Neural progenitor cell (in vitro differentiated cells): ENCODE results near the gene SPEF1. TPM values are rescaled to one million over a fixed set of nuclear protein-coding genes. Genes with fewer than 3 reads are reported as not detected.

Source experiments
- DNase-seq: peaks from one replicate; pipeline ENCODE4 v3.0.0-alpha.2; 2016; ENCODE audit warnings: low spot score
- H2AFZ ChIP-seq: fragments of 200-600 bp; sonication (generic); replicated peaks from 2 replicates; pipeline ENCODE4 v1.6.1; 2016; ENCODE audit warnings: antibody characterized with exemption
- H3F3A ChIP-seq: fragments of 200-600 bp; sonication (generic); 2 replicates; pipeline ENCODE4 v1.6.1; 2016; ENCODE audit warnings: antibody characterized with exemption, low read depth
- H3K27ac ChIP-seq: fragments of 200-600 bp; sonication (generic); 2 replicates; pipeline ENCODE4 v1.5.1; 2016; ENCODE audit warnings: mild to moderate bottlenecking
- H3K27me3 ChIP-seq: fragments of 200-600 bp; sonication (generic); 2 replicates; pipeline ENCODE4 v1.6.1; 2016; ENCODE audit warnings: mild to moderate bottlenecking, moderate library complexity
- H3K36me3 ChIP-seq: fragments of 200-600 bp; sonication (generic); 2 replicates; pipeline ENCODE4 v1.5.1; 2016
- H3K4me1 ChIP-seq: fragments of 200-600 bp; sonication (generic); 2 replicates; pipeline ENCODE4 v1.6.1; 2016; ENCODE audit warnings: mixed run types
- H3K4me2 ChIP-seq: fragments of 200-600 bp; sonication (generic); 2 replicates; pipeline ENCODE4 v1.6.1; 2016
- H3K4me3 ChIP-seq: fragments of 200-600 bp; sonication (generic); 2 replicates; pipeline ENCODE4 v1.5.1; 2016
- H3K79me2 ChIP-seq: fragments of 200-600 bp; sonication (generic); 2 replicates; pipeline ENCODE4 v1.6.1; 2016; ENCODE audit warnings: low read depth
- H3K9ac ChIP-seq: fragments of 200-600 bp; sonication (generic); 2 replicates; pipeline ENCODE4 v1.6.1; 2016
- H3K9me3 ChIP-seq: fragments of 200-600 bp; sonication (generic); 2 replicates; pipeline ENCODE4 v1.5.1; 2016; ENCODE audit warnings: low read depth
- H4K20me1 ChIP-seq: fragments of 200-600 bp; sonication (generic); 2 replicates; pipeline ENCODE4 v1.6.1; 2016; ENCODE audit warnings: low read depth
- H3K27ac Mint-ChIP-seq: 3 replicates; pipeline ENCODE4 v1.8.0; 2021; ENCODE audit warnings: mixed read lengths
- H3K27me3 Mint-ChIP-seq: 2 replicates; pipeline ENCODE4 v1.8.0; 2022; ENCODE audit warnings: low read depth, mild to moderate bottlenecking, inconsistent platforms, moderate library complexity, mixed read lengths; ENCODE audit not compliant: insufficient read depth
- H3K36me3 Mint-ChIP-seq: 3 replicates; pipeline ENCODE4 v1.8.0; 2021; ENCODE audit warnings: mixed read lengths
- H3K4me1 Mint-ChIP-seq: 3 replicates; pipeline ENCODE4 v1.8.0; 2021; ENCODE audit warnings: mixed read lengths
- H3K4me3 Mint-ChIP-seq: 3 replicates; pipeline ENCODE4 v1.8.0; 2021; ENCODE audit warnings: mild to moderate bottlenecking, moderate library complexity, mixed read lengths
- H3K9me3 Mint-ChIP-seq: 3 replicates; pipeline ENCODE4 v1.8.0; 2020; ENCODE audit warnings: mixed read lengths
- EZH2 ChIP-seq: fragments of 200-600 bp; sonication (generic); IDR thresholded peaks from 2 replicates; pipeline ENCODE4 v1.6.1; 2017; ENCODE audit warnings: antibody characterized with exemption, mild to moderate bottlenecking, moderate library complexity
- EZH2phosphoT487 ChIP-seq: fragments of 200-600 bp; sonication (generic); IDR thresholded peaks from 2 replicates; pipeline ENCODE4 v1.6.1; 2017; ENCODE audit warnings: antibody characterized with exemption
- total RNA-seq: library from RNA; depleted of rRNA; stranded (reverse); fragments of >200 nt; gene quantifications from 2 replicates; pipeline ENCODE4 v1.2.3, GENCODE V29; 2015; ENCODE audit warnings: low replicate concordance
- TF ChIP-seq, protein P1 (sequence below): fragments of 200-600 bp; sonication (generic); IDR thresholded peaks from 2 replicates; pipeline ENCODE4 v1.5.1; 2017; ENCODE audit warnings: antibody characterized with exemption, mild to moderate bottlenecking

The SPEF1 gene
- total RNA-seq, 1 donor from 2014 or later = 1.2 TPM

DNA sequence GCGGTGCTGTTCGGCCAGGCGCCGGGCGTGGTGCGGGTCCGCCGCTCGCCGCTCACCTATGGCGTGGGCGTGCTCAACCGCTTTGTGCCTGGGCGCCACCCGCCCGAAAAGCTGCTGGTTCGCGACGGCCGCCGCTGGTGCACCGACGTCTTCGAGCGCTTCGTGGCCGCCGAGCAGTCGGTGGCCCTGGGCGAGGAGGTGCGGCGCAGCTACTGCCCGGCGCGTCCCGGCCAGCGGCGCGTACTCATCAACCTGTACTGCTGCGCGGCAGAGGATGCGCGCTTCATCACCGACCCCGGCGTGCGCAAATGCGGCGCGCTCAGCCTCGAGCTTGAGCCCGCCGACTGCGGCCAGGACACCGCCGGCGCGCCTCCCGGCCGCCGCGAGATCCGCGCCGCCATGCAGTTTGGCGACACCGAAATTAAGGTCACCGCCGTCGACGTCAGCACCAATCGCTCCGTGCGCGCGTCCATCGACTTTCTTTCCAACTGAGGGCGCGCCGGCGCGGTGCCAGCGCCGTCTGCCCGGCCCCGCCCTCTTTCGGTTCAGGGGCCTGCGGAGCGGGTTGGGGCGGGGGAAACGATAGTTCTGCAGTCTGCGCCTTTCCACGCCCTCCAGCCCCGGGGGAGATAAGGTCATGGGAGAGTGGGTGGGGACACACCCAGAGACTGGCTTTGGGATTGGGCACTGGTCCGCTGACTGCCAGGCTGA is 29.4 kb downstream of the SPEF1 start:
- Histone ChIP-seq H3K4me1 (peaks cover 4% of the 10 kb centered on the region), H3K9me3 (no peaks in the 10 kb centered on the region), H3K79me2 (no peaks in the 10 kb centered on the region), H3K4me3 (peak overlapping the region; percentile 45), H3K9ac (no peak overlapping the region), H3K27ac (no peak overlapping the region), H3K27me3 (peaks cover 62% of the 10 kb centered on the region), H3F3A (peaks cover 26% of the 10 kb centered on the region), H3K36me3 (no peaks in the 10 kb centered on the region), H3K4me2 (peak overlapping the region; percentile 82), H2AFZ (peak overlapping the region; percentile 56), H4K20me1 (peaks cover 25% of the 10 kb centered on the region)
- H3K36me3 Mint-ChIP-seq = peaks cover 11% of the 10 kb centered on the region
- DNase-seq = peak; percentile 87
- peak overlapping the region; percentile 74 for H3K4me3 Mint-ChIP-seq
- H3K4me1 Mint-ChIP-seq = peaks cover 13% of the 10 kb centered on the region
- peak; percentile 91 for TF ChIP-seq EZH2
- TF ChIP-seq, protein P1, sequence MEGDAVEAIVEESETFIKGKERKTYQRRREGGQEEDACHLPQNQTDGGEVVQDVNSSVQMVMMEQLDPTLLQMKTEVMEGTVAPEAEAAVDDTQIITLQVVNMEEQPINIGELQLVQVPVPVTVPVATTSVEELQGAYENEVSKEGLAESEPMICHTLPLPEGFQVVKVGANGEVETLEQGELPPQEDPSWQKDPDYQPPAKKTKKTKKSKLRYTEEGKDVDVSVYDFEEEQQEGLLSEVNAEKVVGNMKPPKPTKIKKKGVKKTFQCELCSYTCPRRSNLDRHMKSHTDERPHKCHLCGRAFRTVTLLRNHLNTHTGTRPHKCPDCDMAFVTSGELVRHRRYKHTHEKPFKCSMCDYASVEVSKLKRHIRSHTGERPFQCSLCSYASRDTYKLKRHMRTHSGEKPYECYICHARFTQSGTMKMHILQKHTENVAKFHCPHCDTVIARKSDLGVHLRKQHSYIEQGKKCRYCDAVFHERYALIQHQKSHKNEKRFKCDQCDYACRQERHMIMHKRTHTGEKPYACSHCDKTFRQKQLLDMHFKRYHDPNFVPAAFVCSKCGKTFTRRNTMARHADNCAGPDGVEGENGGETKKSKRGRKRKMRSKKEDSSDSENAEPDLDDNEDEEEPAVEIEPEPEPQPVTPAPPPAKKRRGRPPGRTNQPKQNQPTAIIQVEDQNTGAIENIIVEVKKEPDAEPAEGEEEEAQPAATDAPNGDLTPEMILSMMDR = no peak
- TF ChIP-seq EZH2phosphoT487 = peak; percentile 87
- no peak overlapping the region for H3K27ac Mint-ChIP-seq
- peaks cover 6% of the 10 kb centered on the region for H3K9me3 Mint-ChIP-seq
- H3K27me3 Mint-ChIP-seq = peaks cover 38% of the 10 kb centered on the region

DNA sequence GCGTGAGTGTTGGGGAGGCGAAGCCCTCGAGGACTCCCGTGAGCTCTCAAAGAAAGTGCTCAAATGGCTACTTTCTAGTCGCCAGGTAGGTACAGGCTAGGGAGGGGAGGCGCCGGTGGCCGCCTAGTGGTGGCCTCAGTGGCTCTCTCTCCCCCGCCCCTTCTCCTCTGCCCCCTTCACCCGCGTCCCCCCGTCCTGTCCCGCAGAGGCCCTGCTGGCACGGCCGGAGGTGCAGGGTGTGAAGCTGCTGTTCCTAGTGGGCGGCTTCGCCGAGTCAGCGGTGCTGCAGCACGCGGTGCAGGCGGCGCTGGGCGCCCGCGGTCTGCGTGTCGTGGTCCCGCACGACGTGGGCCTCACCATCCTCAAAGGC is 30.0 kb downstream of the SPEF1 start:
- H4K20me1 ChIP-seq = peaks cover 25% of the 10 kb centered on the region
- H3F3A ChIP-seq = peaks cover 26% of the 10 kb centered on the region
- H3K4me3 Mint-ChIP-seq = no peak overlapping the region
- peak overlapping the region; percentile 82 for H3K4me2 ChIP-seq
- peak overlapping the region; percentile 56 for H2AFZ ChIP-seq
- no peak for TF ChIP-seq EZH2
- TF ChIP-seq, protein P1 = peak; percentile 44
- no peaks in the 10 kb centered on the region for H3K36me3 ChIP-seq
- peaks cover 13% of the 10 kb centered on the region for H3K4me1 Mint-ChIP-seq
- peaks cover 6% of the 10 kb centered on the region for H3K9me3 Mint-ChIP-seq
- H3K4me1 ChIP-seq = peaks cover 4% of the 10 kb centered on the region
- no peaks in the 10 kb centered on the region for H3K9me3 ChIP-seq
- no peak overlapping the region for H3K27ac Mint-ChIP-seq
- no peak overlapping the region for H3K27ac ChIP-seq
- no peaks in the 10 kb centered on the region for H3K79me2 ChIP-seq
- H3K36me3 Mint-ChIP-seq = peaks cover 9% of the 10 kb centered on the region
- peak; percentile 35 for DNase-seq
- peaks cover 67% of the 10 kb centered on the region for H3K27me3 ChIP-seq
- H3K27me3 Mint-ChIP-seq = peaks cover 43% of the 10 kb centered on the region
- no peak overlapping the region for H3K9ac ChIP-seq
- peak overlapping the region; percentile 45 for H3K4me3 ChIP-seq

DNA sequence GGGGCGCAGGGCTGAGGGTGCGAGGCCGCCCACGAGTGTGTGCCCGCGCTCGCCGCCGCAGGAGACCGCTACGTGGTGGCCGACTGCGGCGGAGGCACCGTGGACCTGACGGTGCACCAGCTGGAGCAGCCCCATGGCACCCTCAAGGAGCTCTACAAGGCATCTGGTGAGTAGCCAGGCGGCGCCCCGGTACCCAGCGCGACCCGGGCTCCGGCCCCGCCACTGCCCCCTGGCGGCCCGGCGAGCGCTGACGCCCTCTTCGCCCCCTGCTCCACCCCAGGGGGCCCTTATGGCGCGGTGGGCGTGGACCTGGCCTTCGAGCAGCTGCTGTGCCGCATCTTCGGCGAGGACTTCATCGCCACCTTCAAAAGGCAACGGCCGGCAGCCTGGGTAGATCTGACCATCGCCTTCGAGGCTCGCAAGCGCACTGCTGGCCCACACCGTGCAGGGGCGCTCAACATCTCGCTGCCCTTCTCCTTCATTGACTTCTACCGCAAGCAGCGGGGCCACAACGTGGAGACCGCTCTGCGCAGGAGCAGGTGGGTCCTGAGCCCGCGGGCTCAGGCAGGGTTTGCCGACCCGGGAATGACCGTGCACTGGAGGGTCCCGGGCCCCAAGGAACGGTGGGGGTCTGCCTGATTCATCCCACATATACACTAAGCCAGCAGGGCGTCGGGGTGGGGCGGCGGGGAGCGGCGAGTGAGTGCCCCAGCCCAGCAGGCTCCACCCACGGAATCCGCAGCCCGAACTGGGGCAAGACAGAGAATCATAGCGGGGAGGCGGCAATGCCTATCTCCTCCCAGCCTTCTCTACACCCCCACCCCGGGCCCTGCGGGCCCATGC is 31.3 kb downstream of the SPEF1 start:
- H3K9me3 Mint-ChIP-seq = peaks cover 6% of the 10 kb centered on the region
- Histone ChIP-seq H3F3A (peaks cover 26% of the 10 kb centered on the region), H3K4me3 (peak overlapping the region; percentile 37), H2AFZ (peak overlapping the region; percentile 80), H3K9ac (no peak overlapping the region), H3K4me2 (peak overlapping the region; percentile 77), H3K79me2 (no peaks in the 10 kb centered on the region), H3K27ac (no peak overlapping the region), H4K20me1 (peaks cover 25% of the 10 kb centered on the region), H3K27me3 (peaks cover 81% of the 10 kb centered on the region), H3K9me3 (no peaks in the 10 kb centered on the region), H3K4me1 (peaks cover 4% of the 10 kb centered on the region), H3K36me3 (no peaks in the 10 kb centered on the region)
- no peak overlapping the region for H3K27ac Mint-ChIP-seq
- peak; percentile 85 for DNase-seq
- H3K27me3 Mint-ChIP-seq = peaks cover 45% of the 10 kb centered on the region
- H3K4me1 Mint-ChIP-seq = peaks cover 13% of the 10 kb centered on the region
- no peak overlapping the region for H3K4me3 Mint-ChIP-seq
- H3K36me3 Mint-ChIP-seq = peaks cover 9% of the 10 kb centered on the region
- TF ChIP-seq, protein P1 = peak; percentile 90
- TF ChIP-seq EZH2phosphoT487 (peak; percentile 59), EZH2 (no peak)
